HG03571 (cell line): Measurements from ENCODE around the gene SGO2.
"Not testable (repeated sequence)": the region's sequence is repeated elsewhere in the genome, so short reads cannot be mapped to it uniquely, and the experiment has no call there.

Experiments
- ATAC-seq: cut with Tn5 transposase; IDR thresholded peaks from one replicate; pipeline ENCODE4 v1.9.1; 2021; ENCODE audit not compliant: unreplicated experiment

The SGO2 gene

DNA sequence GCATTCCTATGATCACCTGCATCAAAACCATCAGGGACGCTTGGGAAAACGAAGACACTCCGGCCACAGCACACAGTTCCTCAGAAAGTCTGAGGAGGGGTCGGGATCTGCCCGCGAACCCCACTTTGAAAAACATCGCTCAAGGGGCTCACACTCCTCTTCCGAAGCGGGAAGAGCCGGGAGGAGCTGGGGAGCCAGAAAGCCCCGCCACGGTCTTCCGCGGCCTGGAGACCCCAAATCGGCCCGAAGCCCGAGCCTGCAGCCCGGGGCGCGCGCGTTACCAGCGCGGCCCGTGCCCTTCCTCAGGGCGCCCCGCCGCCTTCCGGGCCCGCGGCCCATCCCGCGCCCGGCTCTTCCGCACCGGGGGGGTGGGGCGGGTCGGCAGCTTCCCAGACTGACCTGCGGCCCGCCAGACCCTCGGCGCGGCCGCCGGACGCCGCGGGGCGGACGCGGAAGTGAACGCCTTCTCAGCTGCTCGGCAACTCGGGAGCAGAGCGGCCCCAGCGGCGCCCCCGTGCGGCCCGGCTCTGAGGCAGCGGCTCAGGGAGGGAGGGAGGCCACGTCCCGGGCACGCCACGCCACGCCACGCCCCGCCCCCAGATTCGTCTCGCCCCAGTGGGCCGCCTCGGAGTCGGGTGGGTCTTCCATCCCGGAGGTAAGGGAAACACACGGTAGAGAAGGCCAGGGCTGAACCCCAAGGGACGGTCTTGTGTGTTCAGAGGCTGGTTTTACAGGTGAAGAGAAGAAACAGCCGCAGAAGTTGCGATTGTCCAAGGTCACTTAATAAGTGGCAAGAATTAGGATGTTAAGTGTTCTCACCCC, 16.2 kb upstream of the SGO2 start, which contains the start of gene KCTD18:
TSS of gene KCTD18 (minus strand) at position 457 of the 822 bp plus-strand sequence. CDS start 3,052 bp downstream, outside the sequence.
- peak; percentile 99 for ATAC-seq

DNA sequence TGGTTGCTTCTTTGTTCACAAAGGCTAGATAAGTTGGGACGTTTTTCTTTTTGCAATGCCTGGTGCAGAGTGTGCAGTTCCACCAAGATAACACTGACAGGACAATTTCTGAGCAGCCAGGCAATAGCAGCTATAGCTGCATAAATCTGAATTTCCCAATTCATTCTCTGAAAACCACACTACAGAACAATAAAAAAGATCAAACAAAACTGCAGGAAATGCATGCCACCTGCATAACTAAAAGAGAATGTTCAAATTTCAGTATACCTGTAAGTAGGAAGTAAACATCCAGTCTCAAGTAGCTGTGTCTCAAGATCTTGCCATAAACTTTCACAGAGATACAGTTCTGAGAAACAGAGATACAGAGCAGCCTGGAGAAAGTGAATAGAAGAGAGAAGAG, 10.9 kb upstream of the SGO2 start:
- ATAC-seq: no peak

DNA sequence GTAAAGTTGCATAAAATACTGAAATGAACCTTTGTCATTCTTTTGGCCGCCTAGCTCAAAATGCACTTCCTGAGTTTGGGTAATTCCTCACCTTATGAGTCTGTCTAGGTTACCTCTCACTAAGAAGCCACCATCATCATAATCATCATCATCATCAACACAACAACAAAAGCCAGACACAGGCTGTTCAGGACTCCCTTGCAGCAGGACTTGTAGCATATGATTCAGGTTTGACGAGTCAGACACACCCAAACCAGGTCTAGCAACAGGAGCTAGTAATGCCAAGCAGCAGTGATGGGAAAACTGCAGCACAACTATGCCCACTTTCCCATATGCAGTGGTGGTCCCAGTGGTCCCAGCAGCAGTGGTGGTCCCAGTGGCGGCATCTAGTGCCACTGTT, 2.8 kb upstream of the SGO2 start:
- no peak for ATAC-seq

DNA sequence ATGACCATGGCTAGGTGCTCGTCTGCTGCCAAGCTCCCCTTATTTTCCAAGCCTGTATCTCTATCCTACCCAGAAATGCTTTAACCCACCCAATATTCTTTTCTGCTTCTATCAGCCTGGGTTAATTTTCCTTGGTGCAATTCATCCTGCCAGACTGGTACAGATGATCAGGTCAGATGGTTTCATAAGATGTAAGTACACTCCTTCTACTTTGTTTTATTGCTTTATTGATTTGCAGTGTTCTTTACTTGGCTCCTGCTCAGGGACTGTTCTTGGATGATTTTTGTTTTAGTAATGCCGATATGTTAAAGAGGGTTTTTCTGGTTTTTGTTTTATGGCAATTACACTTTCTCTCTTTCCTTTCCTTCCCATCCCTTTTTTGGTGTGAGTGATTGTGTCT, 2.4 kb upstream of the SGO2 start:
- ATAC-seq: no peak

DNA sequence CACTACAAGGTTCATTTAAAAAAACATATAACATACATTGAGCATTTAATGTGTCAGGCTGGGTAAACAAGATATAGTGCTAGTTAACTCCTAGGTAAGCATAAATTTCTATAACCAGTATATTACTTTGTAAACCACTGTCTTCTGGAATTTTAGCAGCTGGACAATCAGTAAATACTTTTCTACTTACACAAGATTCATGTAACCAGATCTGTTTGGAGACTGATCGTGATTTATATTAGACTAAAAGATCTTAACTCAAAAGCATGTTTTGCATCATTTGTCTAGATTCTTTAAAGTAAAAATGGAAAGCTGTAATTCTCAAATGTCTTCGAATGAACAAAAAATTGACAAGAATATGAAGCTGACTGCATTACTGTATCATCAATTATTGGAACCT, 941 bp upstream of the SGO2 start:
- ATAC-seq: no peak

DNA sequence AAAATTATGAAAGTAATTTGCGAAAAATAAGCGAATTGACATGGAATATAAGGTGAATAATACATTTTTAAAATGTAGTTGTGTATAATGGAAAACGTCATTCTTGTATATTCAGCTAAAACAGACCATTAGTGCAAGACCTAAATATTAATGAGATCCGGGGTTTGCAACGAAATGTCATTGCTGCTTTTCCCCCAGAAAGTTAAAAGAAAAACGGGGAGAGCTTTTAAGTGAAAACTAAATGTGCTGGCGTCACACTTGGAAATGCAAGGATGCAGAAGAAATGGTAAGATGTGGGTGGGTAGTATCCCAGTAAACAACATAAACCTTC, 491 bp upstream of the SGO2 start:
- ATAC-seq: no peak

DNA sequence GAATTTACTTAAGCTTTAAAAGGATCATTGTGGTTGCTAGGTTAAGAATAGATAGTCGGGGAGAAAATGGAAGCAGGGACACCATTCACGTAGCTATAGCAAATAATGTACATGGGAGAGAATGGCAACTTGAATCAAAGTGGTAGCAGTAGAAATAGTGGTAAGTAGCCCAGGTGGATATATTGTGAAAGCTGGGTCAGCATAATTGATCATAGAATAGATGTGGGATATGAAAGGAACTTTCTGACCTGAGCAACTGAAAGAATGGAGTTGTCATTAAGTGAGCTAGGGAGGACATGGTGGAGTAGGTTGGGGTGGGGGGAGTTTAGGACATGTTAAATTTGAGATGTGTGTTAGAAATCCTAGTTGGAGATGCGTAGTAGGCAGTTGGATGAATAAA, 2.2 kb downstream of the SGO2 start:
- ATAC-seq: no peak

DNA sequence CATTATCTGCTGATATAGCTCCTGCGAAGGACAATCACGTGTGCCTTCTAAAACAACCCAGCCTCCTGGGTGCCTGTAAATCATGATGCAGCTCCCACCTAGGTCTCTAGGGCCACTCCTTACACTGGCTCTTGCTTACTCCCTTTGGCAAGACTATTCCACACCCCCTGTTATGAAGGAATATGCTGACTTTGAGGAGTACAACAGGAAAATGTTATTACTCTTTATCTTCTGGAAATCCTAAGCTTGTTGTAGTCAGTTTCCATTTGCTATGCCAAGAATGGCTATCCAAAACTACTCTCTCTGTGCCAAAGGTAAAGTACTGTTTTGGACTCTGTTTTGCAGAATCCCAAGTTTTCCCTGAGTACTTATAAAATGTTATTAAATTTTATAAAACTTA, 7.7 kb downstream of the SGO2 start:
- no peak for ATAC-seq

DNA sequence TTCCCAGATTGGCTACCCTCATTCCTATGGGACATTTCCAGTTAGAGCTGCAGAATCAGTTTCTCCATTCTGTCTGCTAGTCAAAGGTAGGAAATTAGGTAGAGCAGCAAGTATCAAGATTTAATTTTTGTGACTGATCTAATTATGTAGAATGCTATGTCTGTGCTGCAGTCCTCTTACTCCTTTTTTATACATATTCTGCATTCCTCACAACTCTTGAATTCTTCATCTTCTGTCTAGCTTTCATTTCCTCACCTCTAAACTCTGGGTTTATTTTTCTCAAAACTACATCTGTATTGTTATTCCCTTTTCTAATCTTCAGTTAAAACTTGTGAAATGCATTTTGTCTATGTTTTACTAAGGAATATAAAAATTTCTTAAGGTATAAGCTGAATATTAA, 8.6 kb downstream of the SGO2 start:
- ATAC-seq: no peak

DNA sequence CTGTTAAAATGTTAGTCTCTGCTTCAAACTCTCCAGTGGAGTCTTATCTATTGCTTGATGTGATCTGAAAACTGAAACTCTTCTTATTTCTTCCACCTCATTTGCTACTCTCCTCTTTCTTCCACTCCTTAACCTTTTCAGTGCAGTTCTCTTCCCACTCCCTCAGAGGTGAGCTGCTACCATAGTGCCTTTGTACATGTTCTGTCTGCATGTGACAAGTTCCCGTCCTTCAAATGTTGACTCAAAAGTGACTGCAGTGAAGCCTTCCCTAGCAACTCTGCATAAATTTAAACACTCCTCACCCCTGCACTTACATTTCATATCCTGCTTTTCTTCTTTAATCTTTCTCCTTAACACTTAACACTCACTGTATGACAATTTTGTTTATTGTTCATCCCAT, 12.1 kb downstream of the SGO2 start:
- no peak for ATAC-seq

DNA sequence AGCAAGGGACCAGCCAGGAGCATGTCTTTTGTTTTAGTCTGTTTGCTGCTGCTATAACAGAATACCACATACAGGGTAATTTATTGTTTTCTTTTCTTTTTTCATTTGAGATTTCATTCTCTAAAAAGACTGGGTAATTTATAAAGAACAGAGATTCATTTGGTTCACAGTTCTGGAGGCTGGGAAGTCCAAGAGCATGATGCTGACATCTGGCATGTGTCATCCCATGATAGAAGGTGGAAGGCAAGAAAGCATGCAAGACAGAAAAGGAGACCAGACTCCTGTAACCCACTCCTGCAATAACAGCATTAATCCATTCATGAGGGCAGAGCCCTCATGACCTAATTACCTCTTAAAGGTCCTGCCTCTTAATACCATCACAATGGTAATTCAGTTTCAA, 14.8 kb downstream of the SGO2 start:
- ATAC-seq: no peak

DNA sequence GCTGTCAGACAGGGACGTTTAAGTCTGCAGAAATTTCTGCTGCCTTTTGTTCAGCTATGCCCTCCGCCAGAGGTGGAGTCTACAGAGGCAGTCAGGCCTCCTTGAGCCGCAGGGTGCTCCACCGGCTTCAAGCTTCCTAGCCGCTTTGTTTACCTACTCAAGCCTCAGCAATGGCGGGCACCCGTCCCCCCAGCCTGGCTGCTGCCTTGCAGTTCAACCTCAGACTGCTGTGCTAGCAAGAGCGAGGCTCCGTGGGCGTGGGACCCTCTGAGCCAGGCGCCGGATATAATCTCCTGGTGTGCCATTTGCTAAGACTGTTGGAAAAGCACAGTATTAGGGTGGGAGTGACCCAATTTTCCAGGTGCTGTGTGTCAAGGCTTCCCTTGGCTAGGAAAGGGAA, 40.6 kb downstream of the SGO2 start:
- not testable (repeated sequence) for ATAC-seq

DNA sequence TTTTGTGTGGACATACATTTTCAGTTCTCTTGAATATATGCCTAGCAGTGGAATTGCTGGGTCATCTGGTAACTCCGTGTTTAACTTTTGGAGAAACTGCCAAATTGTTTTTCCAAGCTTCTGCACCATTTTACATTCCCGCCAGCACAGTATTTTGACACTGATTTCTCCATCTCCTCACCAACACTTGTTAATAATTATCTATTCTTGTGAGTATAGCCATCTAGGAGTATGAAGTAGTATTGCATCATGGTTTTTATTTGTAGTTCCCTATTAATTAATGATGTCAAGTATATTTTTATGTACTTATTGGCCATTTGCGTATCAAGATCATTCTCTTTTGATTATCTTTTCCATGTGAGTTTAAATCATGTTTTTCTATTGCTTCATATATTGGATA, 41.9 kb downstream of the SGO2 start:
- ATAC-seq: no peak

DNA sequence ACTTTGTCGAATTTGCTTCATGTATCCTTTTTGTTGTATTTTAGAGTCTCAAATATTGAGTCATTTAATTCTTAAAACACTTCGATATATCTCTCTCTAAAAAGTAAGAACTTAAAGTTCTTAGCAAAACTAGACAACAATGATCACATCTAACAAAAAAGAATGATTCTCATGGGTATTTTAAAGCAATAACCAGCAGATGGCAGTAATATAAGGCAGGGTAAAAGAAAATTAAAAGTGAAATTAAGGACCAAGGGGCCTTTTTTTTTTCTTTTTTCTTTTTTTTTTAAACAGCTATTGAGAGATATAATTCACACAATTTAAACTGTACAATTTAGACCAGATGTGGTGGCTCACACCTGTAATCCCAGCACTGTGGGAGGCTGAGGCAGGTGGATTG, 50.0 kb downstream of the SGO2 start:
- ATAC-seq: no peak

DNA sequence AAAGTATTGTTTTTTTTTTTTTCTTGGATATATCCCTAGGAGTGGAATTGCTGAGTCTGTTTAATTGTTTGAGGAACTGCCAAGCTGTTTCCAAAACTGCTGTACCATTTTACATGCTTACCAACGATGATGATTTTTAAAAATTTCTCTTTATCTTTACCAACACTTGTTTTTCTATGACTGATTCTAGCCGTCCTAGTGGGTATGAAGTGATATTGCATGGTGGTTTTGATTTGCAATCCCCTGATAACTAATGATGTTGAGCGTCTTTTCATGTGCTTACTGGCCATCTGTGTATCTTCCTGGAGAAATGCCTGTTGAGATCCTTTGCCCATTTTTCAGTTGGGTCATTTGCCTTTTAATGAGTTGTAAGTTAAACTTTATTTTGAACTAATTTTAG, 51.0 kb downstream of the SGO2 start:
- ATAC-seq: no peak

DNA sequence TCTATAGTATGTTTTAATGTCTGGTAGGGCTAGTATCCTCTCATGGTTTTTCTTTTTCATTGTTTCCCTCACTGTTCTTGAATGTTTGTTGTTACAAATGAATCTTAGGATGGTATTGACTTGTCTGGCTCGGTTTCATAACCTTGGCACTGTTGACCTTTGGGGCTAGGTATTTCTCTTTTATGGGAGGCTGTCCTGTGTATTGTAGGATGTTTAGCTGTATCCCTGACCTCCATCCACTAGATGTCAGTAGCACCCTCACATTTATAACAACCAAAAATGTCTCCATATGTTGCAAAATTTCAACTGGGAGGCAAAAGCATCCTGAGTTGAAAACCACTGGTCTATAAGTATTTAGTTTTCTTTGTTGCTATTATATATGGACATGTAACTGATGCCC, 52.8 kb downstream of the SGO2 start:
- no peak for ATAC-seq

DNA sequence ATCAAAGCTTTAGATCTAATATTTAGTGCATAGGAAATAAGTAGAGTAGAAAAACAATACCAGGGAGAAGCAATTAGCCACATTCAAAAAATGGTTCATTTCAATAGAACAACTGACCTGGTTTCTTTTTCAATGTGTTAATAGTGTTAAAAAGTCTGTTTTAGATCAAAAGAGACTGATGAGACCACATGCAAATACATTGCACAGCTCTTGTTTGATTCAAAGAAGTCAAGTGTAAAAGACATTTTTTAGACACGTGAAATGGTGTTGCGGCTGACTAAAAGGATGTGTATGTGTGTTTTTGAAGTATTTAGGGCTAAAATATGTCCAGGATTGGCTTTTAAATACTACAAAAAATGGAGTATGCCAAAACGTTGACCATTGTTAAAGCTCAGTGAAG, 58.6 kb downstream of the SGO2 start:
- ATAC-seq: no peak

DNA sequence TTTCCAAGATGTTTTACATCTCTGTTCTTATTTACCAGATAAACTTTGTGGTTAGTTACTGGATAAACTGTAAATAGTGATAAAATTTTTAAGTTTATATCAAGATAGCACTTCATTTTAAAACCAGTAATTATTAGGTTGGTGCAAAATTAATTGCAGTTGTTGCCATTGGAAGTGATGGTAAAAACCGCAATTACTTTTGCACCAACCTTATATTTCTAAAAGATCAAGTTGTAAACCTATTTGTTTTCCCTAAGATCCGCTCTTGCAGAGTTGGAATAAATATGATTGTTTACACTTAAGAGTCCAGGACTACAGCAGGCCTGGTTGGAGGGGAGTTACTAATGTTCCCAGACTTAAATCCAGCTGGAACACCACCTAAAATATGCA, 59.3 kb downstream of the SGO2 start:
- ATAC-seq: no peak

DNA sequence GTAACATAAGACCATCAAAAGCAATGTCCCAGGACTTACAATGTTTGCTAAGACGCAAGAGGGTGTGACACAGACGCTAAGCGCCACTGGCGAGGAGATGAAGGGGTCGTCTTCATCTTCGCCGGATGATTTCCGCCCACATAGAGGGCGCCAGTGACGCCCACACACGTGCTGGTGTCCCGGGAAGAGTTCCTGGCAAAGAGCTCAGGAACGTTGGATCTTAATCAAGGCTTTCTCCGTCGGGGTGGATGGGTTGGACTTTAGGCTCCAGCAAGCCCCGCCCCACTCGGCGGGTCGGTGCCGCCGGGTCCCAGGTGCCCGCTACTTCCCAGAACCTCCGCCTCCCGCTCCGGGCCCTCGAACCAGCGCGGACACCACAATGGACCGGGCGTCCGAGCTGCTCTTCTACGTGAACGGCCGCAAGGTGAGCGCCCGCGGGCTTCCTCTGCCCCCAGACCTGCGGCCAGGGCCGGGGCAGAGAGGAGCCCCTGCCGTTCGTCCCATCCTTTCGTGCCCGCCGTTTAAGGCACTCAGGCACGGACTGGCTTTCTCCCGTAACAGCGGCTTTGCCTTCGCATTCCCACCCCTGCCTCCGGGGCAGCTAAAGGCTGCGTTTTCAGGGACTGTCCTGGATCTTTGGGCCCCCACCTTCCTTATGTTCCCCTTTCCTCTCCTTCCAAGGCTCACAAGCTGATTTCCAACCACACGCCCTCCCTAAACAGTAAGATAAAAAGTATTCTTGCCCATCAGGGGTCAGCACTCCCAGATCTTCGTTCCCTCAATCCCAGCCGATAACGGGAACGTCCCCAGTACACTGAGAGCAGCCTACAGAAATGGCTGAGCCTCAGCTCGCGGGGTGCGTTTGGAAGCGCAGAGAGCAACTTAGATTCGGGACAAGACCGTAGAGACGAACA, 60.0 kb downstream of the SGO2 start, which contains the start of gene AOX1:
TSS of gene AOX1 (plus strand) at position 285 of the 914 bp plus-strand sequence. CDS start at position 380, 95 bp downstream.
- ATAC-seq: no peak

DNA sequence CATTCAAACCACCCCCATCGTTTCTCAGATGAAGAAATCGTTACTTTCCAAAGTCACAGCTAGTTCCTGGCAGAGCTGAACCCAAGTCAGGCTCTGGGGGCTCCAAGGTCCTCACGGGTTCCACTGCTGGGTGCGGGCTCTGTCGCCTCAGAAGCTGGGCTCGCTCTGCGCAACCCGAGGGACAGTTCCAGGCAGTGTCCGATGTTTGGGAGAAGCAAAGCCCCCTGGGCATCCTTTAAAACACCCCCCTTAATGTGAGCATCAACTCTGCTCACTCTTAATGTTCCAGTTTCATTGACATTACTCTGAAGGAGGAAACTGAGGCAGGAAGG, 60.6 kb downstream of the SGO2 start:
- ATAC-seq: no peak

DNA sequence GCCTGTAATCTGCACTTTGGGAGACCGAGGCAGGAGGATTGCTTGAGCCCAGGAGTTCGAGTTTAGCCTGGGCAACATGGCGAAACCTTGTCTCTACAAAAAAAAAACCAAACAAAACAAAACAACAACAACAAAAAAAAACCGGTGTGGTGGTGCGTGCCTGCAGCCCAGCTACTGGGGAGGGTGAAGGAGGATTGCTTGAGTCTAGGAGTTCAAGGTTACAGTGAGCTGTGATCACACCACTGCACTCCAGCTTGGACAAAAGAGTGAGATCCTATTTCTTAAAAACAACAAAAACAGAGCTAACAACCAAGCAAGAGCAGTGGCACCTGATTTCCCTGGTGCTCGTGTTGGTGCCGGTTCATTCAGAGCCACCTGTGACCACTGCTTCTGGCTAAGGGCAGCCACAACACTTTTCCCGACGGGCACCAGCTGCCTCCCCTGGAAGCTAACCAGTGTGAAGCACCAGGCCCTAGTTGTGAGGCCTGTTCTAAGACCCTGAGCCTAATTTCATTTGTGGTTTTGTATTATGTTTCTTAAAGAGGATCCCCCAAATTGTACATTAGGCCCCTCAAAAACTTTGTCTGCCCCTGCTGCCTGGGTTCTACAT, 61.1 kb downstream of the SGO2 start:
- ATAC-seq: no peak
